IMR-90 (cell line): ENCODE measurements around the gene HIVEP1. TPM values are rescaled to one million over a fixed set of nuclear protein-coding genes. Genes with fewer than 3 reads are reported as not detected.

Experiments
- ATAC-seq: fragments of 200-7000 bp; cut with Tn5 transposase; 2 replicates; pipeline ENCODE4 v1.9.1; 2020; ENCODE audit warnings: low read depth, mild to moderate bottlenecking, moderate library complexity
- BruUV-seq: library from RNA; stranded (reverse); fragments of 400-500 nt; replicated peaks from 2 replicates; lab custom pipeline; 2021; lab: Mats Ljungman, UMichigan
- CTCF ChIA-PET: fragments of 300-600 bp; formaldehyde crosslinking; extraction: SDS; loops from one replicate; lab custom pipeline; 2021; ENCODE audit warnings: antibody characterized with exemption; lab: Yijun Ruan, JAX
- POLR2A ChIA-PET: fragments of 300-600 bp; sonication (Branson Sonifier 250); formaldehyde crosslinking; loops from one replicate; lab custom pipeline; 2022; ENCODE audit warnings: antibody characterized with exemption; ENCODE audit not compliant: unreplicated experiment; lab: Charles Lee
- DNase-seq: peaks from one replicate; pipeline ENCODE4 v3.0.0; 2013
- H2AFZ ChIP-seq: replicated peaks from 2 replicates; pipeline ENCODE3; 2013; ENCODE audit warnings: low read length, mild to moderate bottlenecking; ENCODE audit not compliant: poor library complexity
- H2AK5ac ChIP-seq: 2 replicates; pipeline ENCODE4 v1.6.1; 2013; ENCODE audit warnings: low read depth, low read length, inconsistent platforms
- H2AK9ac ChIP-seq: replicated peaks from 2 replicates; pipeline ENCODE3; 2013; ENCODE audit warnings: mild to moderate bottlenecking, low read depth, low read length, moderate library complexity; ENCODE audit not compliant: poor library complexity
- H2BK120ac ChIP-seq: 2 replicates; pipeline ENCODE4 v1.6.1; 2013; ENCODE audit warnings: low read depth, low read length, inconsistent platforms
- H2BK15ac ChIP-seq: 3 replicates; pipeline ENCODE4 v1.6.1; 2013; ENCODE audit warnings: low read depth, low read length, inconsistent platforms
- H2BK20ac ChIP-seq: 2 replicates; pipeline ENCODE4 v1.6.1; 2013; ENCODE audit warnings: low read depth, mild to moderate bottlenecking, inconsistent platforms, low read length, moderate library complexity
- H2BK5ac ChIP-seq: 2 replicates; pipeline ENCODE4 v1.6.1; 2013; ENCODE audit warnings: mild to moderate bottlenecking, low read depth, low read length, inconsistent platforms; ENCODE audit not compliant: poor library complexity, severe bottlenecking
- H3K14ac ChIP-seq: replicated peaks from 2 replicates; pipeline ENCODE4 v1.6.1; 2013; ENCODE audit warnings: low read depth, low read length, inconsistent platforms
- H3K18ac ChIP-seq: 2 replicates; pipeline ENCODE4 v1.6.1; 2013; ENCODE audit warnings: low read depth, low read length, control low read depth
- H3K23ac ChIP-seq: 2 replicates; pipeline ENCODE4 v1.6.1; 2013; ENCODE audit warnings: low read depth, low read length, inconsistent platforms
- H3K27ac ChIP-seq: 2 replicates; pipeline ENCODE4 v1.5.1; 2013; ENCODE audit warnings: mild to moderate bottlenecking, control low read depth, low read length; ENCODE audit not compliant: insufficient read depth
- H3K27me3 ChIP-seq: 2 replicates; pipeline ENCODE4 v1.6.1; 2013; ENCODE audit warnings: low read length; ENCODE audit not compliant: control insufficient read depth, insufficient read depth
- H3K36me3 ChIP-seq: 2 replicates; pipeline ENCODE4 v1.6.1; 2013; ENCODE audit warnings: low read length, mixed read lengths; ENCODE audit not compliant: control insufficient read depth, insufficient read depth
- H3K4ac ChIP-seq: 2 replicates; pipeline ENCODE4 v1.6.1; 2013; ENCODE audit warnings: low read depth, low read length, inconsistent platforms
- H3K4me1 ChIP-seq: 2 replicates; pipeline ENCODE4 v1.6.1; 2013; ENCODE audit warnings: low read length, mixed read lengths; ENCODE audit not compliant: control insufficient read depth, insufficient read depth
- H3K4me2 ChIP-seq: 2 replicates; pipeline ENCODE4 v1.6.1; 2013; ENCODE audit warnings: low read depth, mild to moderate bottlenecking, control low read depth, low read length, moderate library complexity
- H3K4me3 ChIP-seq: 2 replicates; pipeline ENCODE4 v1.5.1; 2013; ENCODE audit warnings: low read depth, mild to moderate bottlenecking, control low read depth, low read length, moderate library complexity; ENCODE audit not compliant: insufficient read depth
- H3K56ac ChIP-seq: 2 replicates; pipeline ENCODE4 v1.6.1; 2013; ENCODE audit warnings: low read length, inconsistent platforms; ENCODE audit not compliant: insufficient read depth; ENCODE audit errors: extremely low read depth
- H3K79me1 ChIP-seq, 2 experiments: 2 replicates each; pipeline ENCODE4 v1.6.1; 2013; ENCODE audit warnings: low read length in 2 of 2, inconsistent platforms in 1 of 2, low read depth in 1 of 2
- H3K9ac ChIP-seq: 2 replicates; pipeline ENCODE4 v1.6.1; 2013; ENCODE audit warnings: low read depth, low read length, control low read depth
- H3K9me1 ChIP-seq: 2 replicates; pipeline ENCODE4 v1.6.1; 2013; ENCODE audit warnings: low read length, inconsistent platforms; ENCODE audit not compliant: insufficient read depth
- H3K9me3 ChIP-seq: 2 replicates; pipeline ENCODE4 v1.6.1; 2013; ENCODE audit warnings: low read length; ENCODE audit not compliant: control insufficient read depth, insufficient read depth
- H4K20me1 ChIP-seq: 2 replicates; pipeline ENCODE4 v1.6.1; 2013; ENCODE audit warnings: low read length, inconsistent platforms; ENCODE audit not compliant: insufficient read depth
- H4K5ac ChIP-seq: 2 replicates; pipeline ENCODE4 v1.6.1; 2013; ENCODE audit warnings: mild to moderate bottlenecking, low read depth, low read length, control low read depth
- H4K8ac ChIP-seq, 2 experiments: 2 replicates each; pipeline ENCODE4 v1.6.1; 2013; ENCODE audit warnings: low read depth in 2 of 2, low read length in 2 of 2, control low read depth in 1 of 2, inconsistent platforms in 1 of 2
- H4K91ac ChIP-seq: 2 replicates; pipeline ENCODE4 v1.6.1; 2013; ENCODE audit warnings: low read depth, low read length, inconsistent platforms; ENCODE audit not compliant: insufficient read depth
- RFX5 ChIP-seq: IDR thresholded peaks from 2 replicates; pipeline ENCODE4 v1.8.0; 2012; ENCODE audit warnings: low read depth, mild to moderate bottlenecking, low read length, moderate library complexity
- WGBS, 2 experiments: methylation state at CpG; one replicate each; pipeline versions ENCODE4 v1.1.5 to v1.1.7; 2013; ENCODE audit warnings: missing lambda C conversion rate in 2 of 2; ENCODE audit not compliant: insufficient read length in 1 of 2; ENCODE audit errors: extremely low coverage in 2 of 2; 5-methylcytosine and 5-hydroxymethylcytosine counted together
- dilution Hi-C: fragments of 300-500 bp; cut with HindIII; formaldehyde crosslinking; loops from one replicate; pipeline ENCODE4 v1.14.3; 2018; ENCODE audit warnings: low sequenced_read_pairs; ENCODE audit not compliant: unreplicated experiment
- in situ Hi-C: fragments of 300-500 bp; cut with MboI; formaldehyde crosslinking; loops from 3 replicates; pipeline ENCODE4 v1.14.3; 2019; ENCODE audit warnings: low sequenced_read_pairs, inconsistent platforms, mixed read lengths
- intact Hi-C: fragments of 100-400 bp; cut with micrococcal nuclease; formaldehyde crosslinking; loops from 2 replicates; pipeline ENCODE4 v1.10.0; 2022
- polyA plus RNA-seq, 3 experiments: library from polyadenylated mRNA; depleted of rRNA; stranded (reverse); fragments of >200 nt; gene quantifications; 2 replicates each; pipeline ENCODE4 v1.2.3, GENCODE V29; 2012; ENCODE audit warnings: low replicate concordance in 1 of 3
- total RNA-seq: library from RNA; depleted of rRNA; stranded (reverse); fragments of >200 nt; gene quantifications from 2 replicates; pipeline ENCODE4 v1.2.3, GENCODE V29; 2012

Gene HIVEP1
- total and polyA plus RNA-seq, 2 of the 4 experiments (the other 2 are of a cell fraction), result 13.0 to 17.2 TPM

GRCh38 chr6:11992086-11992485 is 20.0 kb upstream of the HIVEP1 start:
- H3K56ac ChIP-seq, result no peak overlapping the region
- no peaks in the 10 kb centered on the region for H3K9me3 ChIP-seq
- no peak overlapping the region for H3K4me3 ChIP-seq
- ChIA-PET POLR2A (no interaction called here), CTCF (interaction anchor here (1.5 kb wide), 1 partner anchor 12 kb away, joined by 4 read pairs; no protein-coding TSS in a partner anchor)
- WGBS, 2 experiments, result no CpG with 5 or more reads among the region's 2 CpGs
- no peaks in the 10 kb centered on the region for H3K36me3 ChIP-seq
- intact Hi-C loops, result no loop called here
- H3K9ac ChIP-seq, result no peak overlapping the region
- TF ChIP-seq RFX5, result no peak
- no peaks in the 10 kb centered on the region; the same call in 1 of the 2 replicates for H3K9me1 ChIP-seq
- no peaks in the 10 kb centered on the region for H3K79me1 ChIP-seq
- no peak overlapping the region for H3K18ac ChIP-seq
- no peak overlapping the region for H3K14ac ChIP-seq
- BruUV-seq, result no TSS peak
- H4K91ac ChIP-seq, result no peak overlapping the region
- DNase-seq (no peak), ATAC-seq (no peak)
- no peak overlapping the region for H3K4ac ChIP-seq
- H3K23ac ChIP-seq, result no peak overlapping the region
- H2BK120ac ChIP-seq, result no peak overlapping the region
- no peaks in the 10 kb centered on the region for H4K20me1 ChIP-seq
- dilution Hi-C loops, result no loop called here
- no peak overlapping the region for H4K8ac ChIP-seq
- no peak overlapping the region for H2BK20ac ChIP-seq
- H2AFZ ChIP-seq, result no peak overlapping the region
- no peak overlapping the region for H3K27ac ChIP-seq
- H3K4me1 ChIP-seq, result no peaks in the 10 kb centered on the region
- H3K4me2 ChIP-seq, result no peak overlapping the region
- no peak overlapping the region for H2AK5ac ChIP-seq
- H2BK5ac ChIP-seq, result no peak overlapping the region
- in situ Hi-C loops, result no loop called here
- no peaks in the 10 kb centered on the region for H3K27me3 ChIP-seq
- no peak overlapping the region for H4K5ac ChIP-seq
- H2AK9ac ChIP-seq, result no peak overlapping the region
- no peak overlapping the region for H2BK15ac ChIP-seq
